Upper lobe of left lung (tissue), 4 donors: Measurements from ENCODE around the gene GLIPR1L1.

Experiments
- CTCF ChIP-seq, 6 experiments: fragments of 450-650 bp in 4 of 6; fragments of 200-600 bp in 2 of 6; sonication (generic) in 2 of 6; IDR thresholded peaks; one replicate each; pipeline ENCODE4 v1.5.1; 2016 to 2019; ENCODE audit warnings: antibody characterized with exemption in 6 of 6
- EP300 ChIP-seq, 4 donors: sonication (generic); formaldehyde crosslinking; IDR thresholded peaks; one replicate each; pipeline ENCODE4 v1.5.1; 2017; ENCODE audit warnings: antibody characterized with exemption in 4 of 4, control low read depth in 2 of 4
- POLR2A ChIP-seq, 4 donors: fragments of 450-650 bp; IDR thresholded peaks; one replicate each; pipeline ENCODE4 v1.5.1; 2016 to 2017; ENCODE audit warnings: antibody characterized with exemption in 4 of 4, mild to moderate bottlenecking in 2 of 4
- POLR2AphosphoS5 ChIP-seq, 2 donors: sonication (generic); formaldehyde crosslinking; IDR thresholded peaks; one replicate each; pipeline ENCODE4 v1.5.1; 2017; ENCODE audit warnings: antibody characterized with exemption in 2 of 2

- TF ChIP-seq CTCF (IDR thresholded peaks at IDR 0.05) (no peak), POLR2AphosphoS5 (IDR thresholded peaks at IDR 0.05) (no peak), POLR2A (IDR thresholded peaks at IDR 0.05) (no peak), EP300 (IDR thresholded peaks at IDR 0.05) (no peak)
Measured at GRCh38 chr12:75360920-75361319, 26.4 kb downstream of the GLIPR1L1 start.
